Esophagus muscularis mucosa (tissue), 3 donors: ENCODE data around the gene RNASE12.

Experiments used
- POLR2A ChIP-seq: fragments of 450-650 bp; IDR thresholded peaks from one replicate; pipeline ENCODE4 v1.6.1; 2017; ENCODE audit warnings: antibody characterized with exemption, moderate library complexity, mild to moderate bottlenecking, low read depth
- TF ChIP-seq, protein P1 (sequence below), 3 experiments: fragments of 200-600 bp in 2 of 3; fragments of 450-650 bp in 1 of 3; sonication (generic) in 2 of 3; IDR thresholded peaks; one replicate each; pipeline ENCODE4 v1.5.1; 2017 to 2019; ENCODE audit warnings: antibody characterized with exemption in 3 of 3, mild to moderate bottlenecking in 2 of 3, moderate library complexity in 1 of 3

DNA sequence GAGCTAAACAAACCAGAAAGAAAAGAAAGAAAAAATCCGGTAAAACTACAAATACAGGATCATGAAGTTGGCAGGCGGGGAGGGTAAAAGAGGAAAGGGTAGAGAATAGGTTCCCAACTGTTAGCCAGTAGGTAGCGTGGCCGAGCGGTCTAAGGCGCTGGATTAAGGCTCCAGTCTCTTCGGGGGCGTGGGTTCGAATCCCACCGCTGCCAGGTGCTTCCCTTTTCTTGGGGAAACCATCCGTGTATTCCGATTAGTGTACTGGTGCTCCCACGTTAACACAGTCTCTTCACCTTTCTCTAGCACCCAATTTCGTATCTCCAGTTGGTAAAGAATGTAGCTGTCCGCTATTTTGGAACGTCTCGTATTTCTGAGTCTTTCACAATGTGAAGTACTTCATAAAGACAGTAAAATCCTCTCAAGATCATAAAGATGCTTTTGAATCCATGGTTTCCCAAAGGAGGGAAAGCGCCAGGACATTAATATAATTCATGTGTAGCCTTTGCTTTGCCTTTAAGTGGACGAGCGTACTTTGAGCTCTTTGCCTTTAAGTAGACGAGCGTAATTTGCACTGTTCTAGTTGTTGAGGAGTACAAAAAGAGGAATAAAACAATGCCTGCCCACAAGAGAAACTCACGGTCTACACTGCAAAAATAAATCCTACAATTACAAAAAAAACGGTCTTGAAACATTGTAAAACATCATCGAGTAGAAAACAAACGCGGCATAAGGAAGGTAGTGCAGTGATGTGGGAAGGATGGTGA lies 19.0 kb upstream of the RNASE12 start:
- TF ChIP-seq POLR2A = no peak
- TF ChIP-seq, protein P1, sequence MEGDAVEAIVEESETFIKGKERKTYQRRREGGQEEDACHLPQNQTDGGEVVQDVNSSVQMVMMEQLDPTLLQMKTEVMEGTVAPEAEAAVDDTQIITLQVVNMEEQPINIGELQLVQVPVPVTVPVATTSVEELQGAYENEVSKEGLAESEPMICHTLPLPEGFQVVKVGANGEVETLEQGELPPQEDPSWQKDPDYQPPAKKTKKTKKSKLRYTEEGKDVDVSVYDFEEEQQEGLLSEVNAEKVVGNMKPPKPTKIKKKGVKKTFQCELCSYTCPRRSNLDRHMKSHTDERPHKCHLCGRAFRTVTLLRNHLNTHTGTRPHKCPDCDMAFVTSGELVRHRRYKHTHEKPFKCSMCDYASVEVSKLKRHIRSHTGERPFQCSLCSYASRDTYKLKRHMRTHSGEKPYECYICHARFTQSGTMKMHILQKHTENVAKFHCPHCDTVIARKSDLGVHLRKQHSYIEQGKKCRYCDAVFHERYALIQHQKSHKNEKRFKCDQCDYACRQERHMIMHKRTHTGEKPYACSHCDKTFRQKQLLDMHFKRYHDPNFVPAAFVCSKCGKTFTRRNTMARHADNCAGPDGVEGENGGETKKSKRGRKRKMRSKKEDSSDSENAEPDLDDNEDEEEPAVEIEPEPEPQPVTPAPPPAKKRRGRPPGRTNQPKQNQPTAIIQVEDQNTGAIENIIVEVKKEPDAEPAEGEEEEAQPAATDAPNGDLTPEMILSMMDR (IDR thresholded peaks at IDR 0.05) = no peak
